Stimulated activated CD4-positive, alpha-beta T cell treated with anti-CD3 and anti-CD28 coated beads, Interleukin-4, amount 100 ng/mL, for 4 hours (primary cell): ENCODE results near the gene TMED10.

ENCODE experiments used
- DNase-seq, 2 experiments: peaks; one replicate each; pipeline ENCODE4 v3.0.0-alpha.2; 2020

TMED10 gene

GRCh38 chr14:75176142-75176820, at the start of gene TMED10:
TSS of gene TMED10 (minus strand) at chr14:75176612. CDS start at chr14:75176579, 33 bp downstream.
- DNase-seq = peak; percentile 86 to 88

GRCh38 chr14:75224561-75224960, 48.1 kb upstream of the TMED10 start:
- no peak for DNase-seq

- DNase-seq = no peak
Observed at GRCh38 chr14:75223664-75224154, 47.3 kb upstream of the TMED10 start.

GRCh38 chr14:75222208-75222701, 45.8 kb upstream of the TMED10 start:
- DNase-seq = no peak

- no peak for DNase-seq
Observed at GRCh38 chr14:75221797-75222196, 45.4 kb upstream of the TMED10 start.

GRCh38 chr14:75220156-75220555, 43.7 kb upstream of the TMED10 start:
- no peak for DNase-seq

- DNase-seq = no peak
Observed at GRCh38 chr14:75217508-75218206, 41.2 kb upstream of the TMED10 start.

- DNase-seq = no peak
Observed at GRCh38 chr14:75216427-75217006, 40.1 kb upstream of the TMED10 start.

- no peak for DNase-seq
Observed at GRCh38 chr14:75215520-75215919, 39.1 kb upstream of the TMED10 start.

GRCh38 chr14:75214558-75214957, 38.1 kb upstream of the TMED10 start:
- no peak for DNase-seq

- no peak for DNase-seq
Observed at GRCh38 chr14:75213172-75213571, 36.8 kb upstream of the TMED10 start.

- no peak for DNase-seq
Observed at GRCh38 chr14:75208843-75209242, 32.4 kb upstream of the TMED10 start.

- no peak for DNase-seq
Observed at GRCh38 chr14:75206190-75206589, 29.8 kb upstream of the TMED10 start.

- no peak for DNase-seq
Observed at GRCh38 chr14:75205591-75205990, 29.2 kb upstream of the TMED10 start.

GRCh38 chr14:75204116-75204515, 27.7 kb upstream of the TMED10 start:
- no peak for DNase-seq

- no peak for DNase-seq
Observed at GRCh38 chr14:75202657-75203056, 26.2 kb upstream of the TMED10 start.

GRCh38 chr14:75201087-75201486, 24.7 kb upstream of the TMED10 start:
- no peak for DNase-seq

- DNase-seq = no peak
Observed at GRCh38 chr14:75200451-75200850, 24.0 kb upstream of the TMED10 start.

- no peak for DNase-seq
Observed at GRCh38 chr14:75198291-75198933, 22.0 kb upstream of the TMED10 start.

- no peak for DNase-seq
Observed at GRCh38 chr14:75197338-75197737, 20.9 kb upstream of the TMED10 start.

GRCh38 chr14:75196468-75196867, 20.1 kb upstream of the TMED10 start:
- DNase-seq = no peak

- DNase-seq = no peak
Observed at GRCh38 chr14:75196064-75196463, 19.7 kb upstream of the TMED10 start.

- no peak for DNase-seq
Observed at GRCh38 chr14:75191100-75191499, 14.7 kb upstream of the TMED10 start.
